ENCODE measurements around the gene RRAS2.
"Not testable (repeated sequence)": the region's sequence is repeated elsewhere in the genome, so short reads cannot be mapped to it uniquely, and the experiment has no call there.

The RRAS2 gene

GRCh38 chr11:14370496-14370895 is 11.5 kb upstream of the RRAS2 start:
- DNase-seq, result no peak

- DNase-seq, result no peak
Observed at GRCh38 chr11:14369598-14369997, 10.6 kb upstream of the RRAS2 start.

GRCh38 chr11:14366936-14367335 is 8.0 kb upstream of the RRAS2 start:
- DNase-seq, result no peak

GRCh38 chr11:14364322-14364721 is 5.3 kb upstream of the RRAS2 start:
- DNase-seq, result no peak

GRCh38 chr11:14362611-14363010 is 3.6 kb upstream of the RRAS2 start:
- no peak for DNase-seq

- no peak for DNase-seq
Observed at GRCh38 chr11:14361951-14362350, 3.0 kb upstream of the RRAS2 start.

GRCh38 chr11:14360976-14361375 is 2.0 kb upstream of the RRAS2 start:
- DNase-seq, result no peak

- DNase-seq, result no peak
Observed at GRCh38 chr11:14359501-14360031, 583 bp upstream of the RRAS2 start.

- DNase-seq, result no peak
Observed at GRCh38 chr11:14357881-14358728, 878 bp downstream of the RRAS2 start.

GRCh38 chr11:14356342-14356741 is 2.6 kb downstream of the RRAS2 start:
- no peak for DNase-seq

- not testable (repeated sequence) for DNase-seq
Observed at GRCh38 chr11:14354604-14355003, 4.4 kb downstream of the RRAS2 start.

- DNase-seq, result no peak
Observed at GRCh38 chr11:14350716-14351238, 8.2 kb downstream of the RRAS2 start.

GRCh38 chr11:14350215-14350614 is 8.8 kb downstream of the RRAS2 start:
- DNase-seq, result no peak

- no peak for DNase-seq
Observed at GRCh38 chr11:14347991-14348390, 11.0 kb downstream of the RRAS2 start.

- no peak for DNase-seq
Observed at GRCh38 chr11:14347494-14347893, 11.5 kb downstream of the RRAS2 start.

GRCh38 chr11:14346303-14346955 is 12.6 kb downstream of the RRAS2 start:
- DNase-seq, result no peak

- DNase-seq, result no peak
Observed at GRCh38 chr11:14345668-14346067, 13.3 kb downstream of the RRAS2 start.

- DNase-seq, result not testable (repeated sequence)
Observed at GRCh38 chr11:14345016-14345415, 14.0 kb downstream of the RRAS2 start.

- DNase-seq, result no peak
Observed at GRCh38 chr11:14342906-14343305, 16.1 kb downstream of the RRAS2 start.

GRCh38 chr11:14341968-14342367 is 17.0 kb downstream of the RRAS2 start:
- DNase-seq, result no peak

GRCh38 chr11:14340721-14341120 is 18.3 kb downstream of the RRAS2 start:
- DNase-seq, result no peak

- DNase-seq, result no peak
Observed at GRCh38 chr11:14339356-14339755, 19.6 kb downstream of the RRAS2 start.

- DNase-seq, result no peak
Observed at GRCh38 chr11:14336507-14337503, 22.2 kb downstream of the RRAS2 start.
